Heart left ventricle (tissue), 16 donors: ENCODE data around the gene VMP1. TPM values are rescaled to one million over a fixed set of nuclear protein-coding genes. Genes with fewer than 3 reads are reported as not detected.

ENCODE experiments used
- ATAC-seq, 4 donors: fragments of 200-7000 bp; cut with Tn5 transposase; one replicate each; pipeline ENCODE4 v1.9.1; 2020 to 2022; ENCODE audit warnings: moderate library complexity in 4 of 4, mild to moderate bottlenecking in 3 of 4, moderate number of reproducible peaks in 1 of 4
- DNase-seq, 5 donors: peaks; one replicate each; pipeline ENCODE4 v3.0.0-alpha.2; 2020
- H3K27ac ChIP-seq, 12 donors: fragments of 200-600 bp; sonication (generic) in 4 of 12; one replicate each; pipeline versions ENCODE4 v1.5.0 to v1.8.0; 2016 to 2022; ENCODE audit warnings: mild to moderate bottlenecking in 2 of 12
- H3K27me3 ChIP-seq, 9 donors: fragments of 200-600 bp; sonication (generic) in 2 of 9; one replicate each; pipeline versions ENCODE4 v1.5.1 to v1.8.0; 2016 to 2022; ENCODE audit warnings: mild to moderate bottlenecking in 3 of 9
- H3K36me3 ChIP-seq, 9 donors: fragments of 200-600 bp; sonication (generic) in 2 of 9; one replicate each; pipeline versions ENCODE4 v1.5.0 to v1.8.0; 2018 to 2022; ENCODE audit warnings: mild to moderate bottlenecking in 2 of 9
- H3K4me1 ChIP-seq, 12 donors: fragments of 200-600 bp; sonication (generic) in 4 of 12; one replicate each; pipeline versions ENCODE4 v1.5.0 to v1.8.0; 2016 to 2022; ENCODE audit warnings: mild to moderate bottlenecking in 3 of 12
- H3K4me3 ChIP-seq, 12 donors: fragments of 200-600 bp; sonication (generic) in 4 of 12; one replicate each; pipeline versions ENCODE4 v1.5.0 to v1.8.0; 2017 to 2022; ENCODE audit warnings: mild to moderate bottlenecking in 9 of 12, moderate library complexity in 4 of 12
- H3K9me3 ChIP-seq, 12 donors: fragments of 200-600 bp; sonication (generic) in 4 of 12; one replicate each; pipeline versions ENCODE4 v1.5.0 to v1.8.0; 2016 to 2022; ENCODE audit warnings: mild to moderate bottlenecking in 1 of 12
- POLR2A ChIP-seq, 2 donors: fragments of 450-650 bp; IDR thresholded peaks; one replicate each; pipeline ENCODE4 v1.6.1; 2017; ENCODE audit warnings: antibody characterized with exemption in 2 of 2, mild to moderate bottlenecking in 2 of 2, moderate library complexity in 2 of 2
- WGBS, 4 donors: extraction: QIAGEN DNeasy Blood & Tissue Kit in 2 of 4; methylation state at CpG; one replicate each; pipeline versions ENCODE4 v1.1.5 to v1.1.7; 2013 to 2018; 5-methylcytosine and 5-hydroxymethylcytosine counted together
- intact Hi-C, 10 donors: fragments of 100-400 bp; cut with DNase I; formaldehyde crosslinking; loops; one replicate each; pipeline versions ENCODE4 v1.11.1 to v1.14.2; 2022
- microRNA counts, 2 donors: library from miRNA; unstranded; fragments of <30 nt; microRNA quantifications; one replicate each; lab custom pipeline; 2016
- microRNA-seq, 4 donors: library from miRNA; unstranded; fragments of <30 nt; microRNA quantifications; one replicate each; pipeline versions ENCODE4 to v1.2.0, GENCODE V29; 2017 to 2020
- polyA plus RNA-seq, 2 donors: library from polyadenylated mRNA; stranded (reverse); fragments of 200-250 nt; gene quantifications; one replicate each; pipeline ENCODE4 v1.2.3, GENCODE V29; 2013
- total RNA-seq, 9 donors: library from RNA; depleted of rRNA in 2 of 9; stranded (reverse); fragments of >200 nt in 2 of 9; fragmentation: NEBNext Ultra II Directional in 3 of 9; extraction: Animal tissue kit (Norgen Biotek cat#: 25700) in 3 of 9; gene quantifications; one replicate each; pipeline versions ENCODE4 v1.1.0 to v1.2.4, GENCODE V29; 2016 to 2023
- TF ChIP-seq, protein P1 (sequence below), 12 donors: fragments of 200-600 bp; sonication (generic) in 4 of 12; IDR thresholded peaks; one replicate each; pipeline versions ENCODE4 v1.5.0 to v1.8.0; 2018 to 2022; ENCODE audit warnings: antibody characterized with exemption in 12 of 12, mild to moderate bottlenecking in 5 of 12
- donor health status: ischemic (EF 13 %, LVEDD 7.1; RV severe dilation, severe dysfunction).
- donor health status: healthy with polysubstance abuse.
- donor health status: DM: no; HTN: yes; CAD: no.
- donor health status: DM: no; HTN: no; CAD: no.
- donor health status: ischemic (EF 25% LVEDD 6.9; RV normal size, moderate dysfunction).
- donor health status: ischemic (EF 25% LVEDD 5.7; RV mildly dilated, moderate dysfunction).
- donor health status: healthy.
- donor health status: DM: yes; HTN: yes; CAD: no.
- donor health status: ischemic (EF 35%, LVEDD 5.7; RV mildly dilated, moderate dysfunction).
- donor health status: nonischemic (EF 11% LVEDD 7.7; RV severe dilation, severe dysfunction).
- donor health status: DM: yes; HTN: yes; CAD: no.
- donor health status: PGD.
- donor health status: ischemic (EF 29% LVEDD 5.4; RV normal size, mild dysfunction).
- donor health status: nonischemic (EF 23%, LVEDD 6.1; RV moderate dilation, normal function).

Gene VMP1
- total and polyA plus RNA-seq, 11 donors = 19.3 to 181 (median 50.1) TPM

DNA sequence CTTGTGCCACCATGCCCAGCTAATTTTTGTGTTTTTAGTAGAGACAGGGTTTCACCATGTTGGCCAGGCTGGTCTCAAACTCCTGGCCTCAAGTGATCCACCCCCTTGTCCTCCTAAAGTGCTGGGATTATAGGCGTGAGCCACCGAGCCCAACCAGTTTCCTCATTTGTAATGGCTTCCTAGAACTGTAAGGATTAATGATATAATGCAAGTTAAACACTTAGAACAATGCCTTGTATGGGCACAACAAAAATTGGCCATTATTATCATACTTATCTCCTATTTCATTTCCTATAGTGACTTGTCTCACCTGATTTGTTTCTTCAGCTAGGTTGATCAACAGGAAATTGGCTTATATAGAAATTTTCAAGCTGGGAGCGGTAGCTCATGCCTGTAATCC lies 171.2 kb downstream of the VMP1 start:
- ATAC-seq = no peak
- H3K4me3 ChIP-seq = no peak overlapping the region

DNA sequence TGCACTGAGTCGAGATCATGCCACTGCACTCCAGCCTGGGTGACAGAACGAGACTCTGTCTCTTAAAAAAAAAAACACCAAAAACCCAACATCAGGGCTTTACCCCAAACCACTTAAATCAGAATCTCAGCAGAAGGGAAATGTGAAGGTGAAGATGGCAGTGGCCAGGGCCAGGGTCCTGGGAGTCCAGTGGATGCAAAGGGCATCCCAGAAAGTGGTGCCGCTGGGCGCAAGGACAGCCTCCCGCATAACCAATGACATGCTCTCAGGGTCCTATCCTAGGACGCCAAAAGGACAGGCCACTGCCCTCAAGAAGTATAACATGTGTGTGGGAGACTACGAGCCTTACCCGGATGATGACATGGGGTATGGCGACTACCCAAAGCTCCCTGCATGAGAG lies 177.4 kb downstream of the VMP1 start:
- no peak for ATAC-seq
- H3K27me3 ChIP-seq = no peaks in the 10 kb centered on the region
- H3K9me3 ChIP-seq = no peaks in the 10 kb centered on the region
- peaks cover 0 to 95% (median 74%) of the 10 kb centered on the region in 9 donors for H3K36me3 ChIP-seq
- no peaks in the 10 kb centered on the region for H3K4me1 ChIP-seq
- TF ChIP-seq, protein P1, sequence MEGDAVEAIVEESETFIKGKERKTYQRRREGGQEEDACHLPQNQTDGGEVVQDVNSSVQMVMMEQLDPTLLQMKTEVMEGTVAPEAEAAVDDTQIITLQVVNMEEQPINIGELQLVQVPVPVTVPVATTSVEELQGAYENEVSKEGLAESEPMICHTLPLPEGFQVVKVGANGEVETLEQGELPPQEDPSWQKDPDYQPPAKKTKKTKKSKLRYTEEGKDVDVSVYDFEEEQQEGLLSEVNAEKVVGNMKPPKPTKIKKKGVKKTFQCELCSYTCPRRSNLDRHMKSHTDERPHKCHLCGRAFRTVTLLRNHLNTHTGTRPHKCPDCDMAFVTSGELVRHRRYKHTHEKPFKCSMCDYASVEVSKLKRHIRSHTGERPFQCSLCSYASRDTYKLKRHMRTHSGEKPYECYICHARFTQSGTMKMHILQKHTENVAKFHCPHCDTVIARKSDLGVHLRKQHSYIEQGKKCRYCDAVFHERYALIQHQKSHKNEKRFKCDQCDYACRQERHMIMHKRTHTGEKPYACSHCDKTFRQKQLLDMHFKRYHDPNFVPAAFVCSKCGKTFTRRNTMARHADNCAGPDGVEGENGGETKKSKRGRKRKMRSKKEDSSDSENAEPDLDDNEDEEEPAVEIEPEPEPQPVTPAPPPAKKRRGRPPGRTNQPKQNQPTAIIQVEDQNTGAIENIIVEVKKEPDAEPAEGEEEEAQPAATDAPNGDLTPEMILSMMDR (IDR thresholded peaks at IDR 0.05) = no peak
- no peak for TF ChIP-seq POLR2A (IDR thresholded peaks at IDR 0.05)
- H3K4me3 ChIP-seq = no peak overlapping the region
- no peak overlapping the region for H3K27ac ChIP-seq
- intact Hi-C loops = no loop called here
- no peak for DNase-seq
- 92 to 98% (median 97%) methylated on average over 9 of the region's 9 CpGs for WGBS, 4 donors

More for the DNA sequence above, 171.2 kb downstream of the VMP1 start:
- intact Hi-C loops = no loop called here
- 84 to 99% (median 89%) methylated on average over 3 of the region's 3 CpGs for WGBS, 4 donors
- Histone ChIP-seq H3K27me3 (no peaks in the 10 kb centered on the region), H3K4me1 (no peaks in the 10 kb centered on the region), H3K27ac (no peak overlapping the region), H3K9me3 (no peaks in the 10 kb centered on the region), H3K36me3 (peaks cover 0 to 98% (median 83%) of the 10 kb centered on the region in 9 donors)
- no peak for DNase-seq
- TF ChIP-seq, protein P1 (IDR thresholded peaks at IDR 0.05) = no peak
- no peak for TF ChIP-seq POLR2A (IDR thresholded peaks at IDR 0.05)

DNA sequence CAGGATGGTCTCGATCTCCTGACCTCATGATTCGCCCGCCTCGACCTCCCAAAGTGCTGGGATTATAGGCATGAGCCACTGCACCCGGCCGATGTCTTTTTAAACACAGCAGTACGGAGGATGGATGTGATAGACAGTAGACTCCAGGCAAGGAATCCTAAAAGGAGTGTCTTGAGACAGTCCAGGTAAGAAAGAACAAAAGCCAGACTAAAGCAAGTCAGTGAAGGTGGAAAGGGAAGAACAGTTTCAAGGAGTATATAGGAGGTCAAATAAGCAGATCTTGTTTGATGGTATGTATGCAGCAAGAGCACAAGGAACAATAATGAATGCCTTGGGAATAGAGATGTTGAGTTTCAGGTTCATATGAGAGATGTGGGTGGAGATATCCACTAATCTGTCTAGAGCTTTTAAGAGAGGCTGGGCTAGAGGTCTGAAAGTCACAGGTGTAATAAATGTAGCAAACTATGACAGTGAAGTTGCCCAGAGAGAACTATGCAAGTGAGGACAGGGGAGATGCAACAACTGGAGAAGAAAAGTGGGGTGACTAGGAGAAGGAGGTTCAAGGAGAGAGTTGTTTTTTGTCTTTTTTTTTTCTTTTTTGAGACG lies 180.8 kb downstream of the VMP1 start:
- no peak for DNase-seq
- ATAC-seq = no peak
- Histone ChIP-seq H3K27ac (no peak overlapping the region), H3K27me3 (no peaks in the 10 kb centered on the region), H3K4me3 (no peak overlapping the region), H3K36me3 (peaks cover 0 to 70% (median 57%) of the 10 kb centered on the region in 9 donors), H3K9me3 (no peaks in the 10 kb centered on the region), H3K4me1 (peaks cover 0 to 18% (median 11%) of the 10 kb centered on the region in 12 donors)
- TF ChIP-seq, protein P1 (IDR thresholded peaks at IDR 0.05) = no peak
- no peak for TF ChIP-seq POLR2A (IDR thresholded peaks at IDR 0.05)
- intact Hi-C loops = no loop called here
- 94 to 97% (median 97%) methylated on average over 8 of the region's 8 CpGs for WGBS, 4 donors

DNA sequence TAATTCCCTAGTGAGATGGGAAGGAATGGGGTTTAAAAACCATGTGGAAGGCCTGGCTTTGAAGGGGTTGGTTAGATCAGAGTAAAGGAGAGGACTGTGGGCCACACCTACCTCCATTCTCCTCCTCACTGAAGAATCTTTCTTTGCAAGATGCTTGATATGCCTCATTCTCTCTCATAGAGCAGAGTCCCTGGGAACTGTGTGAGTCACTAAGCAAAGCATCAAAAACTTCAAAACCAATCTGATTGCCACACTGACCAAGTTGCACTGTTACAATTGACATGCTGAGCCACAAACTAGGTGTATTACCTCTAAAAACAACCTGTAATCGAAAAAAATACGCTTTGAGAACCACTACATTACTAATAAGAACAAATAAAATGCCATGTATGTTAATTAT lies 183.3 kb downstream of the VMP1 start:
- H3K4me3 ChIP-seq = no peak overlapping the region
- WGBS, 4 donors = 95 to 99% (median 97%) methylated on average over 2 of the region's 2 CpGs
- H3K27me3 ChIP-seq = no peaks in the 10 kb centered on the region
- no peak overlapping the region for H3K27ac ChIP-seq
- no peak for TF ChIP-seq POLR2A (IDR thresholded peaks at IDR 0.05)
- TF ChIP-seq, protein P1 (IDR thresholded peaks at IDR 0.05) = no peak
- intact Hi-C loops = loop anchor here in 1 of 10 donors (10.0 kb wide), 1 partner anchor 74 kb away; the partner anchor contains the start of gene RNFT1
- DNase-seq = no peak
- H3K4me1 ChIP-seq = peaks cover 0 to 30% (median 20%) of the 10 kb centered on the region in 12 donors
- H3K9me3 ChIP-seq = no peaks in the 10 kb centered on the region
- no peak for ATAC-seq
- peaks cover 0 to 46% (median 33%) of the 10 kb centered on the region in 9 donors for H3K36me3 ChIP-seq

MicroRNA genes within 50 kb of the gene (microRNA counts, 767-probe panel; counts per million panel counts)
- microRNA hsa-miR-21-5p (lab: Ali Mortazavi, UCI) = 0 to 3,033 counts per million in 2 donors

Small RNA genes lying within 50 kb of the gene (microRNA-seq; reads per million reads assigned to microRNA genes)
- gene MIR21 = 7,838 to 215,979 (median 13,480) reads per million in 4 donors

Other genes with a start within 250 kb of the VMP1 start
- gene DHX40, start 142.0 kb upstream of the VMP1 start, total RNA-seq = 10 to 100 TPM; 15.5 to 25.4 (median 21.2) TPM
- gene DHX40, start 142.0 kb upstream of the VMP1 start, polyA plus RNA-seq = 10 to 100 TPM in 1 of 2 donors, 1 to 10 TPM in 1; 5.5 to 21.9 TPM
- gene CLTC, start 87.8 kb upstream of the VMP1 start, total RNA-seq = 100 to 1,000 TPM; 144 to 242 (median 193) TPM
- 100 to 1,000 TPM in 1 of 2 donors, 10 to 100 TPM in 1; 49.8 to 130 TPM for gene CLTC, start 87.8 kb upstream of the VMP1 start, polyA plus RNA-seq
- 10 to 100 TPM in 2 of 9 donors, 1 to 10 TPM in 7; 6.7 to 20.1 (median 9.0) TPM for gene PTRH2, start 224 bp upstream of the VMP1 start, total RNA-seq
- gene PTRH2, start 224 bp upstream of the VMP1 start, polyA plus RNA-seq = 10 to 100 TPM; 17.7 to 25.2 TPM
- gene TUBD1, start 185.3 kb downstream of the VMP1 start, total RNA-seq = 1 to 10 TPM; 3.7 to 8.5 (median 6.2) TPM
- gene TUBD1, start 185.3 kb downstream of the VMP1 start, polyA plus RNA-seq = 1 to 10 TPM; 4.6 to 7.0 TPM
- gene RPS6KB1, start 185.5 kb downstream of the VMP1 start, total RNA-seq = 10 to 100 TPM; 13.5 to 29.4 (median 24.5) TPM
- gene RPS6KB1, start 185.5 kb downstream of the VMP1 start, polyA plus RNA-seq = 10 to 100 TPM in 1 of 2 donors, 1 to 10 TPM in 1; 7.8 to 11.6 TPM